ENCODE results near the gene MOGAT3.

MOGAT3 gene

GRCh38 chr7:101172005-101172853 lies 28.6 kb downstream of the MOGAT3 start:
- no peak for DNase-seq (ENCODE audit: low spot score)

- DNase-seq (ENCODE audit: low spot score) = no peak
Observed at GRCh38 chr7:101171442-101171837, 29.4 kb downstream of the MOGAT3 start.

GRCh38 chr7:101170617-101171441 lies 30.0 kb downstream of the MOGAT3 start:
- no peak for DNase-seq (ENCODE audit: low spot score)

- peak; percentile 82 for DNase-seq (ENCODE audit: low spot score)
Observed at GRCh38 chr7:101169838-101170551, 30.8 kb downstream of the MOGAT3 start.

- no peak for DNase-seq (ENCODE audit: low spot score)
Observed at GRCh38 chr7:101169110-101169837, 31.6 kb downstream of the MOGAT3 start.

GRCh38 chr7:101168412-101169049 lies 32.3 kb downstream of the MOGAT3 start:
- no peak for DNase-seq (ENCODE audit: low spot score)

GRCh38 chr7:101167645-101168411 lies 33.0 kb downstream of the MOGAT3 start:
- no peak for DNase-seq (ENCODE audit: low spot score)

- DNase-seq (ENCODE audit: low spot score) = no peak
Observed at GRCh38 chr7:101166909-101167644, 33.8 kb downstream of the MOGAT3 start.

- no peak for DNase-seq (ENCODE audit: low spot score)
Observed at GRCh38 chr7:101166648-101166908, 34.3 kb downstream of the MOGAT3 start.

GRCh38 chr7:101165958-101166647 lies 34.7 kb downstream of the MOGAT3 start:
- DNase-seq (ENCODE audit: low spot score) = no peak

- DNase-seq (ENCODE audit: low spot score) = peak; percentile 90
Observed at GRCh38 chr7:101165075-101165957, 35.5 kb downstream of the MOGAT3 start, which contains the start of gene VGF. Gene VGF, minus strand, starts transcription at chr7:101165569. Its CDS starts 726 bp downstream, at chr7:101164843.

- DNase-seq (ENCODE audit: low spot score) = no peak
Observed at GRCh38 chr7:101164071-101164840, 36.6 kb downstream of the MOGAT3 start.

- DNase-seq (ENCODE audit: low spot score) = no peak
Observed at GRCh38 chr7:101163279-101164070, 37.4 kb downstream of the MOGAT3 start.

- no peak for DNase-seq (ENCODE audit: low spot score)
Observed at GRCh38 chr7:101162551-101163278, 38.1 kb downstream of the MOGAT3 start.

- no peak for DNase-seq (ENCODE audit: low spot score)
Observed at GRCh38 chr7:101161692-101162471, 39.0 kb downstream of the MOGAT3 start.

Measured in left forelimb (tissue), 1 donor.